GM21786 (cell line): ENCODE measurements around the gene SMYD4.
"Not testable (repeated sequence)": the region's sequence is repeated elsewhere in the genome, so short reads cannot be mapped to it uniquely, and the experiment has no call there.

Experiments
- ATAC-seq: cut with Tn5 transposase; IDR thresholded peaks from one replicate; pipeline ENCODE4 v1.9.1; 2021; ENCODE audit not compliant: unreplicated experiment

The SMYD4 gene

GRCh38 chr17:1783834-1784611 is 45.7 kb downstream of the SMYD4 start:
- no peak for ATAC-seq

- no peak for ATAC-seq
These were observed 46.4 kb downstream of the SMYD4 start for GRCh38 chr17:1783271-1783670.

GRCh38 chr17:1782171-1782567 is 47.5 kb downstream of the SMYD4 start:
- ATAC-seq = no peak

GRCh38 chr17:1779571-1780131 is 50.1 kb downstream of the SMYD4 start:
- no peak for ATAC-seq

- no peak for ATAC-seq
These were observed 52.8 kb downstream of the SMYD4 start for GRCh38 chr17:1776857-1777256.

GRCh38 chr17:1776328-1776727 is 53.4 kb downstream of the SMYD4 start:
- no peak for ATAC-seq

- ATAC-seq = no peak
These were observed 55.1 kb downstream of the SMYD4 start for GRCh38 chr17:1774390-1775176.

- ATAC-seq = no peak
These were observed 56.0 kb downstream of the SMYD4 start for GRCh38 chr17:1773696-1774181.

- not testable (repeated sequence) for ATAC-seq
These were observed 56.6 kb downstream of the SMYD4 start for GRCh38 chr17:1773000-1773695.

- ATAC-seq = no peak
These were observed 59.8 kb downstream of the SMYD4 start for GRCh38 chr17:1769822-1770477.

- ATAC-seq = no peak
These were observed 62.3 kb downstream of the SMYD4 start for GRCh38 chr17:1767358-1767757.

GRCh38 chr17:1766382-1767135 is 63.1 kb downstream of the SMYD4 start:
- ATAC-seq = no peak

GRCh38 chr17:1765576-1765975 is 64.1 kb downstream of the SMYD4 start:
- ATAC-seq = no peak

- ATAC-seq = not testable (repeated sequence)
These were observed 65.0 kb downstream of the SMYD4 start for GRCh38 chr17:1764705-1765104.

GRCh38 chr17:1764284-1764683 is 65.4 kb downstream of the SMYD4 start:
- ATAC-seq = no peak

GRCh38 chr17:1762901-1763898 is 66.5 kb downstream of the SMYD4 start:
- no peak for ATAC-seq

- no peak for ATAC-seq
These were observed 67.3 kb downstream of the SMYD4 start for GRCh38 chr17:1762233-1762900.

GRCh38 chr17:1759529-1759928 is 70.2 kb downstream of the SMYD4 start:
- ATAC-seq = no peak
